Raji (cell line): ENCODE data around the gene IL22RA2.

ENCODE experiments used
- POLR2A ChIP-seq: IDR thresholded peaks from 2 replicates; pipeline ENCODE4 v1.6.1; 2011; ENCODE audit warnings: low read depth, low read length, control low read depth; ENCODE audit not compliant: insufficient read depth

Gene IL22RA2

DNA sequence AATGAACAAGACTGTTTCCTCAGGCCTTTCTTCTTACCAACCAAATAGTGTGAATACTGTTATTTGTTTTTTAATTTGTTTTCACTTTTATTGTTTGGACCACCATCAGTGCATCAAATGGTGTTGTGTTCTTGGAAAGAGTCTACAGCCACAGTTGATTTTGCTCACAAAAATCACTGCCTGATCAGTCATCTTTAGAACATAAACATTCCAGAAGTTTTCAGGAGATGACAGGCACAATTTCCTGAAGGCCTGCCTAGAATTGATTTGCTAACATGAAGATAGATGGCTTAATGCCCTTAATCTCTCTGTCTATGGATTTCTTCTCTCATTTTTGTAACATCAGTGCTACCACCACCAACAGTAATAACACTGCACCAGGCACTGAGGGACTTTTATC lies 13.5 kb downstream of the IL22RA2 start:
- no peak for TF ChIP-seq POLR2A

DNA sequence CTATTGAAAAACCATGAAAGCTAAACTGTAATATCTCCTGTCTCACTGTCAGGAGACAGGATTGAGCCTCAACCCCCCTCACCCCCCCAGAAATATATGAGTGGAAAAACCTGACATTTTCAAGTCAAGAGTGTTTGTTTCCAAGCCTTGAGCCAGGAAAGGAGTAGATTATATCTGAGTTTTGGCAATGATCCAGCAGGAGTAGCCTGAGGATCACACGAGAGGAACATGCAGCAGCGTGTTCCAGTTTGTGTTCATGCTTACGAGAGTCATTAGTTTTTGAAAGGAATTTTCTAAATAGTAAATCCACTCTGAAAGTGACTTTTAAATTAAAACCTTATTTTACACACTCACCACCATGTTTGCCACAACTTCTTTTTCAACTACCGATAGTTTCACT lies 15.8 kb downstream of the IL22RA2 start:
- TF ChIP-seq POLR2A: no peak

DNA sequence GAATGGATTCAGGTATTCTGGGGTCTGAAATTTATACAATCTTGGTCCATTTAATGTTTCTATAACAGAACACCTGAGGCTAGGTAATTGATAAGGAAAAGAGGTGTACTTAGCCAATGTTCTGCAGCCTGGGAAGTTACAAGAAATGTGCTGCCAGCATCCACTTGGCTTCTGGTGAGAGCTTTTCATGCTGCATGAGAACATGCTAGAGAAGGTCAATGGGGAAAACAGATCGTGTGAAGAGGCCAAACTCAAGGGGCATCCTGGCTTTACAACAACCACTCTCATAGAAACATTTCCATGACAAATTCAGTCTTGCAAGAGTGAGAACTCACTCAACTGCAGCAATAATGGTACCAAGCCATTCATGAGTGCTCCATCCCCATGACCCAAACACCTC lies 16.8 kb downstream of the IL22RA2 start:
- no peak for TF ChIP-seq POLR2A

DNA sequence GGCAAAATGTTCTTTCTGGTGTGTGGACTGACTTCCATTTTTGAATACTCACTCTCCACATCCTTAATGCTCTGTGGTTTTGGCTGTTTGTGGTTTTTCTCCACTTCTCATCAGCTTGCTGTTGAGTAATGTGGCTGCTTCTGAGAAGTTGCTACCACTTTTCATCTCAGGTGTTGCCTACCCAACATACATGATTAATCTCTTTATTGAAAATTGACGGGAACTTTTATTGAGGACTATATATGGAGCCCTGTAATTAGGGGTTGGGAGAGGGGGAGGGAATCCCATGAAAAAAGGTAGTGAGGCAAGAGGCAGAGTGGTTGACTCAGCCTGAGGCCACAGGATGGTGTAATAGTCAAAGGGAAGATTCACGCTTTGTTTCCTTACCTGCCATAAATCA lies 17.6 kb downstream of the IL22RA2 start:
- TF ChIP-seq POLR2A: no peak

DNA sequence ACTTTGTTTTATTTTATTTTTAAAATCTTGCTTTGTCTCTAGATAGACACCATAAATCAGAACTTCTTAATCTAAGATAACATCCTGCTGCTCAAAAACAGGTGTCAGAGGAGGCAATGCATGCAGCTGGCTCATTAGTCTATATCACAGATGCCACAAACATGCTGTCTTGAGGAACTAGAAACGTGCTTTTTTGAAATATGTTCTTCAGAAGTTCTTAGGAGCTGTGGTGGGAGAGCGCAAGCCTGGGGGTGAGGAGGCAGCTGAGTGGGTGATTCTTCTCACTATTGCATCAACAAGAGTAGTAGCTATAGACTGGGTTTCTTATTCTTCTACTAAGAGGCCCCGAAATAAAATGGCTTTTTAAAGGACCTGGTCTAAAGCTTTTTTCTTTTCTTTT lies 23.4 kb downstream of the IL22RA2 start:
- no peak for TF ChIP-seq POLR2A

DNA sequence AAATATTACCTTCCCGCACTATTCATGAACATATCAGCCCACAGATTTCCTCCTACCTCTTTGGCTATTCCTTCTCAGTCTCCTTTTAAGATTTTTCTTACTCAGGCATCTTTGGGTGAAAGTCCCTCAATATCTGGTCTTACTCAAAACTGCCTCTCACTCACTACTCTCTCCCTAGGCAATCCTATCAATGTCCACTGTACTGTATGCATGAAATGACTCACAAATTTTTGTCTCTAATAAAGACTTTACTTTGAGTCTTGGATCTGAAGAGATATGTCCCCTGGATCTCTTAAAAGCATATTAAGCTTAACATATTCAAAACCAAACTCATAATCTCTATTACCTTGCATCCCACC lies 24.4 kb downstream of the IL22RA2 start:
- TF ChIP-seq POLR2A: no peak

DNA sequence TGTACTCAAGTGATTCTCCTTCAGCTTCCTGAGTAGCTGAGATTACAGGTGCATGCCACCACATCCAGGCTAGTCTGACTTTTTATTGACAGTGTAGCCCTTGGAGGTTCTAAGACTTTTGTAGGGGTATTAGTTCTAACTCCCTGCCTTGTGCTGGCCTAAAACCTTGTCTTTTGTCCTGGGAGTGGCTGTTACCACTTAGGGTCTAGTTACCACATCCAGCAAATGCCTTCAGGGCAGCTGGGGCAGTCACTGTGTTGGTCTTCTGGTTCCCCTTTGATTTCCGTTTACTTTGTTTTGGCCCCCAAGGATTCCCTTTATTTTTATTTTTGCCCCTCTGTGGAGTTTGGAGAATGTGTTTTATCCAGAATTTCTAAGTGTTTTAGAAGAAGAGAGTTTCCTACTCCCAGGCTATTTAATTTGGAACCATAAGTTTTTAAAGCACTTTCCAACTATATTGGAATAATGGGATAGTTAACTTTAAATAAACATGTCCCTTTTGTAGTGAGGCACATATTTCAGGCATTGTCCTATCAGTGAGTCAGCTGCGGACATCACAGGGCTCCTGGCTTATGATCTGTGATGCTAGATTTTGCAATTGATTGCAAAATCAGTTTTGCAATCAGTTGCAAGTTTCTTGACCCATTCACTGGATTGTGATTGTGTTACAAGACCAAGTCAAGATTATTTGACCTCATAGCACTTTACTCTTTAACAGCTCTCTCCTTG lies 25.0 kb downstream of the IL22RA2 start:
- TF ChIP-seq POLR2A: no peak

DNA sequence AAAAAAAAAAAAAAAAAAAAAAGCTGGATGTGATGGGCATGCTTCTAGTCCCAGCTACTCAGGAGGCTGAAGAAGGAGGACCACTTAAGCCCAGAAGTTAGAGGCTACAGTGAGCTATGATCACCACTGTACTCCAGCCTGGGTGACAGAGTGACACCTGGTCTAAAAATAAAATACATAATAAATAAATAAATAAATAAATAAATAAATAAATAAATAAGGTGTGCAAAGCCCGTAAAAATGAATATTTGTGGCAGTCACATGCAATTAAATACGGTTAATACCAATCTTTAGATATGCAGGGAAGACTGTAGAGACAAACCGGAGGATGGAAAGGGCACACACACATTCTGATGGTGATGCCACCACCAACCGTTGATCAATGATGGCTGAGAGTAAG lies 26.2 kb downstream of the IL22RA2 start:
- no peak for TF ChIP-seq POLR2A

DNA sequence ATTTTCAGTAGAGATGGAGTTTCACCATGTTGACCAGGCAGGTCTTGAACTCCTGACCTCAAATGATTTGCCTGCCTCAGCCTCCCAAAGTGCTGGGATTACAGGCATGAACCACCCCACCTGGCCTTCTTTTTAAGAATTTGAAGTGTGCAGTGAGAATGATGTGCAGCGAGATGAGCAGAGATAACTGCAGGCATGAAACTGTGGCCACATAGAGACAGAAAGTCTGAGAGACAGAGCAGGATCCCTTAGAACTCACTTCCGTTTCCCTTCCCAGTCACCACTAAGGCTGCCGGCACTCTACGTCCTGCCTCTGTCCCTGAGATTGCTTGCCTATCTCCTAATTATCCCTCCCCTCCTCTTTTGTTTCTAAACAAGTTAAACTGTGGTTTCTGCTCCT lies 27.2 kb downstream of the IL22RA2 start:
- TF ChIP-seq POLR2A: no peak

DNA sequence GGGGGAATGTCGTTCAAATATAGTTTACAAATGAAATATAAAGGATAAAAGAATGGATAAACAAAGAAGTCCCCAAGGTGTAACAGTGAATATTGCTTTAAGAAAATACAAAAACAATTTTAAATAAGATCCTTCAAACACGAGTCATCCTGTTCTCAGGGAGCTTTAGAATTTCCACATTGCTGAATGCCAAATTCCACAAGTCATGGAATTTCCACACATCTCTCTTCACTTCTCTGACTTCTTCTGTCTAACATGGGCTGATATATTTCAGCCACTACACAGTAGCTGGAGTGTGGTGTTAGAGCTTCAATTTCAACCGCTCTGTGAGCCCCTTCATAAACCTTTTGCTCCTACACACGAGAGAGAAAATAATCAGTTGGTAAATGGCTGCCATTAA lies 28.0 kb downstream of the IL22RA2 start:
- no peak for TF ChIP-seq POLR2A

DNA sequence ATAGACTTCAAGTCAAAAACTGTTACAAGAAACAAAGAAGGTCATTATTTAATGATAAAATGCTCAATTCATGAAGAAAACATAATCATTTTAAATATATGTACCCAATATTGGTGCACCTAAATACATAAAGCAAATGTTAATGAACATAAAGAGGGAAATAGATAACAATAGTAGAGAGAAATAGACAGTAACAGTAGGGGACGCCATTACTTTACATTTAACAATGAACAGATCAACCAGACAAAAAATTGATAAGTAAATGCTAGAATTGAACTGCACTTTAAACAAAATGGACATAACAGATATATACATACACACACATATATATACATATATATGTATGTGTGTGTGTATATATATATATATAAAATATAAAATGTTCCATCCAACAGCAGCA lies 37.4 kb downstream of the IL22RA2 start:
- TF ChIP-seq POLR2A: no peak

DNA sequence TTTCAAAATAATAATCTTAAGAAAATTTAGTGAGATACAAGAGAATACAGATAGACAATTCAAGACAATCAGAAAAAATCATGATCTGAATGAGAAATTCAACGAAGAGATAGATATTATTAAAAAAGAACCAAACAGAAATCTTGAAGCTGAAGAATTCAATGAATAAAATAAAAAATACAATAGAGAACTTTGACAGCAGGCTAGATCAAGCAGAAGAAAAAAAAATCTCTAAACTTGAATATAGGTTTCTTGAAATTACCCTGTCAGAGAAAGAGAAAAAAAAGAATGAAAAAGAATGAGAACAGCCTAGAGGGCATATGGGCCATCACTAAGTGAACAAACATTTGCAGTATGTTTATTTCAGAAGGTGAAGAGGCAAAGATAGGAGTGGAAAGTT lies 39.0 kb downstream of the IL22RA2 start:
- no peak for TF ChIP-seq POLR2A

DNA sequence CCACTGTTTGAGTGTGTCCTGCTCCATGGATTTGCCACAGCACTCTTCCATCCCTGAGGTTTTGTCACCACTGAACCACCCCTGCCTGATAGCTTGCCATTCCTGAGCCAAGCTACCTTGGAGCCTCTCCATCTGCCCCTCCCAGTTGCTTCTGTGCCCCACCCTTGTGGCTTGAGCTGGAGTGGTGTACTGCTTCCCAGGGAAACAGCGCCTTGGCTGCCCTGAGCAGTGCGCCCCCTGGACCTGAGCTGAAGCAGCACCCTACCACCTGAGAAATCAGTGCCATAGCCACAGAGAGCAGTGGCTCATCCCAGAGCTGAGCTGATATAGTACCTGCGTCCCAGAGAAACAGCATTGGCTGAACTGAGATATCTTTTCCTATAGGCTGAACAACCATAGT lies 40.3 kb downstream of the IL22RA2 start:
- TF ChIP-seq POLR2A: no peak

DNA sequence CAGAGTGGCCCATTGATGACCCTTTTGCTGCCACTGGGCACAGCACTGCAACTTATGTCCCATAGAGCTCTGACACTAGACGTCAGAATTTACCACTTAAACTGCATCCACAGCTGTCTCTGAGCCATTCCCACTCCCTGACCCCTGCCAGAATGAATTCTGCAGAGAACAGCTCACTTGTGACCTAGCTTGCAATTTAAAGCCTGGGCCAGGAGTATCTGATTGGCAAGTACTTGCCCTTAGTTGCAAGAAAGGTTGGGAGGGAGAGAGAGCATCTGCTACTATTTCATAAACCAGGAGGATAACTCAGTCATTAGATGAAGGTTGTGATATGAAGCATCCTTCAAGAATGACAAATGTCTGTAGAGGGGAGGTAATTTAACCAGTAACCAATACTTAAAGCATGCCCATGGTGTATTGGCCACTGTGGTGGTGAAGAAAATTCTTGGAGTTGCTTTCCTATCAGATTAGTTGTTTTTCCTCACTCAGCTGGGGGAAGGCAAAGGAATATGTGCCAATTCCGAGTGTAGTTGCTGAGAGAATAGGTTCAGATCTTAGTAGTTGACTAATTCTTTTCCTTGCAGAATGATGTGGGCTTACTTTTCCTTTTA lies 46.5 kb downstream of the IL22RA2 start:
- TF ChIP-seq POLR2A: no peak

DNA sequence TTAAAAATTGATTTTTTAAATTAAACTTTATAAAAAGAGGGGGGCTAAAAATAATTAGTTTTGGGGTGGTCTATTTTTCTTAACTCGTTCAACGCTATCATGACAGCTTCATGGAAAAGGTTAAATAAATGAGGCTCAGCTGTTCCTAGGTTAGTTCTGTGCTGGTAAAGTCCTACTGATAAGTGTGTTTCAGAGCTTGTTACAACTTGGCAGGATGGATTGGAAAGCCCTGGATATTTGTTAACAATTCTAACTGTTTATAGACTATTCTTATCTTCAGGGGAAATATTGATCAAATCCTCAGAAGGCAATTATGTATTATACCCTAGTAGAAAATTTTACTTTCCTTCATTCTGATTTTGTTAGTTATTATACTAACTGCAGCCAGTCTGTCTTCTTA lies 50.4 kb downstream of the IL22RA2 start:
- no peak for TF ChIP-seq POLR2A

DNA sequence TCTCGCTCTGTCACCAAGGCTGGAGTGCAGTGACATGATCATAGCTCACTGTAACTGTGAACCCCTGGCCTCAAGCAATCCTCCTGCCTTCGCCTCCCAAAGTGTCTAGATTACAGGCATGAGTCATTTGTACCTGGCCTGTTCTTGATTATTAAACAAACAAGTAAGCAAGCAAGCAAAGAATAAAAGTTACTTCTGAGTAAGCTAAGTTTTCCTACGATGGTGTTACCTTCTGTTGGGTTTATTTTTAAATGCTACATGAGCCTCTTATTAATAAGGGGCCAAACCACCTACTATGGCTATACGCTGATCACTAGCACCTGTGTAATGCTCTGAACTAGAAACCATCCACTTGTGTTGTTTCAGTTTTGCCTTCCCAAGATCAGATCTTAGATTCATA lies 50.8 kb downstream of the IL22RA2 start:
- no peak for TF ChIP-seq POLR2A

DNA sequence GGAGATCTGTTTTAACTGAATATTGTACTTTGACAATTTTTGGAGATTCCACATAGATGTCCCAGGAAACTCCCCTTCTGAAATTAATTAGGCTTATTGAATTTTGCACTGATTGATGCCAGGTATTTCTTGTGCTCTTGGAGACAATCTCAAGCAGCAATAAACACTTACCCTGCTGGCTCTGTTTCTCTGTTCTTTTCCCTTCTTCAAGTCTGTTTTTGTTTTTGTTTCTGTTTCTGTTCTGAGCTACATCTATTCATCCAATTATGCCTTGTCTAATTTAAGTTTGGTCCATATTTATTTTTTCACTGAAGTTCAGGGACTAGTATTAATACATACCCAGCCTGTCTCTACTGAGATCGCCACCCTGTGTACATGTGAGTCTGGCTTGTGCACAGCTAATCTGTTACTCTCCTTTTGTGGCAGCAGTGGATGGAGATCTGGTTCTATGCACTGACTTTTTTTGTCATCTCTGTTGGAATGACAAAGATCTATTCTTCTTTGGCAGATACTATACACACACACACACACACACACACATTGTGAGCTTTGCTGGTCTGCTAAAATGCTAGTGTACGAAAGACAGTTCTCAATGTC lies 51.9 kb downstream of the IL22RA2 start:
- no peak for TF ChIP-seq POLR2A
